H1 (cell line): ENCODE data around the gene LRP1. TPM values are rescaled to one million over a fixed set of nuclear protein-coding genes. Genes with fewer than 3 reads are reported as not detected.
A peak's percentile ranks its signal among the peaks of the same experiment; 100 is the strongest.

Experiments used
- CTCF ChIA-PET: fragments of 300-600 bp; sonication (Branson Sonifier 250); formaldehyde crosslinking; loops from one replicate; lab custom pipeline; 2021; ENCODE audit not compliant: partially characterized antibody; lab: Charles Lee
- POLR2A ChIA-PET: fragments of 300-600 bp; sonication (Branson Sonifier 250); formaldehyde crosslinking; loops from one replicate; lab custom pipeline; 2021; ENCODE audit warnings: inconsistent platforms; ENCODE audit not compliant: partially characterized antibody; lab: Charles Lee
- DNase-seq, 2 experiments: peaks; one replicate each; pipeline versions ENCODE4 v3.0.0 to v3.0.0-alpha.2; 2010 to 2022; ENCODE audit warnings: low spot score in 2 of 2, low read depth in 1 of 2, mixed read lengths in 1 of 2
- FAIRE-seq: peaks from 2 replicates; lab custom pipeline; 2011; peaks lifted over from hg19 to GRCh38; lab: Jason Lieb, UNC
- H2AFZ ChIP-seq: 2 replicates; pipeline ENCODE4 v1.8.1; 2012; ENCODE audit warnings: low read length, inconsistent platforms
- H2AK5ac ChIP-seq: 2 replicates; pipeline ENCODE4 v1.6.1; 2013; ENCODE audit warnings: low read depth, low read length
- H2BK120ac ChIP-seq: replicated peaks from 2 replicates; pipeline ENCODE3; 2013; ENCODE audit warnings: low read depth, low read length, inconsistent platforms
- H2BK12ac ChIP-seq: 2 replicates; pipeline ENCODE4 v1.6.1; 2013; ENCODE audit warnings: low read depth, low read length
- H2BK15ac ChIP-seq: 2 replicates; pipeline ENCODE4 v1.6.1; 2013; ENCODE audit warnings: low read length
- H2BK20ac ChIP-seq: 2 replicates; pipeline ENCODE4 v1.6.1; 2013; ENCODE audit warnings: low read length
- H2BK5ac ChIP-seq: 2 replicates; pipeline ENCODE4 v1.6.1; 2013; ENCODE audit warnings: low read depth, low read length
- H3K14ac ChIP-seq: 2 replicates; pipeline ENCODE4 v1.6.1; 2013; ENCODE audit warnings: inconsistent platforms; ENCODE audit not compliant: insufficient read length
- H3K18ac ChIP-seq: 2 replicates; pipeline ENCODE4 v1.6.1; 2013; ENCODE audit warnings: low read length; ENCODE audit errors: extremely low read depth
- H3K23ac ChIP-seq: 2 replicates; pipeline ENCODE4 v1.6.1; 2013; ENCODE audit warnings: inconsistent platforms; ENCODE audit not compliant: insufficient read length
- H3K23me2 ChIP-seq: 2 replicates; pipeline ENCODE4 v1.6.1; 2013; ENCODE audit warnings: low read depth, low read length
- H3K27ac ChIP-seq: 2 replicates; pipeline ENCODE4 v1.6.1; 2011; ENCODE audit warnings: low read depth, low read length, inconsistent platforms
- H3K27me3 ChIP-seq, 4 experiments: replicated peaks in 1 of 4; 1 replicate in 1 of 4; 2 replicates in 3 of 4; pipeline versions ENCODE4 v1.6.1 to v1.8.1; 2011 to 2013; ENCODE audit warnings: low read length in 3 of 4, mild to moderate bottlenecking in 3 of 4, inconsistent platforms in 2 of 4, mixed read lengths in 2 of 4, moderate library complexity in 1 of 4; ENCODE audit not compliant: control insufficient read depth in 3 of 4, insufficient read depth in 3 of 4; ENCODE audit errors: extremely low read depth in 1 of 4
- H3K36me3 ChIP-seq, 4 experiments: 2 replicates each; pipeline versions ENCODE4 v1.6.1 to v1.8.1; 2011 to 2013; ENCODE audit warnings: mild to moderate bottlenecking in 4 of 4, low read length in 3 of 4, moderate library complexity in 2 of 4, control low read depth in 1 of 4, inconsistent platforms in 1 of 4; ENCODE audit not compliant: insufficient read depth in 4 of 4, control insufficient read depth in 2 of 4
- H3K4ac ChIP-seq: replicated peaks from 2 replicates; pipeline ENCODE3; 2013; ENCODE audit warnings: low read length, low read depth, mixed read lengths, inconsistent platforms; ENCODE audit not compliant: insufficient read length
- H3K4me1 ChIP-seq, 4 experiments: replicated peaks in 1 of 4; 1 replicate in 1 of 4; 2 replicates in 3 of 4; pipeline versions ENCODE4 v1.6.1 to v1.8.1; 2011 to 2013; ENCODE audit warnings: low read length in 3 of 4, inconsistent platforms in 2 of 4, mixed read lengths in 1 of 4; ENCODE audit not compliant: insufficient read depth in 4 of 4, control insufficient read depth in 3 of 4
- H3K4me2 ChIP-seq, 2 experiments: 2 replicates each; pipeline versions ENCODE4 v1.6.1 to v1.8.1; 2011 to 2013; ENCODE audit warnings: low read depth in 2 of 2, low read length in 2 of 2, control low read depth in 1 of 2, inconsistent platforms in 1 of 2, mild to moderate bottlenecking in 1 of 2; ENCODE audit not compliant: insufficient read depth in 1 of 2
- H3K4me3 ChIP-seq, 4 experiments: fragments of 200-600, 300-600 bp in 1 of 4; sonication (generic), shearing (Covaris generic), sonication (Bioruptor Twin) in 1 of 4; 2 replicates each; pipeline versions ENCODE4 v1.5.1 to v1.8.1; 2011 to 2016; ENCODE audit warnings: low read length in 4 of 4, low read depth in 3 of 4, control low read depth in 2 of 4, inconsistent platforms in 2 of 4, mild to moderate bottlenecking in 2 of 4, mixed read lengths in 1 of 4, moderate library complexity in 1 of 4; ENCODE audit not compliant: insufficient read depth in 2 of 4; ENCODE audit errors: extremely low read depth in 1 of 4
- H3K56ac ChIP-seq: replicated peaks from 2 replicates; pipeline ENCODE3; 2013; ENCODE audit warnings: low read depth, mild to moderate bottlenecking, mixed read lengths, low read length, inconsistent platforms; ENCODE audit not compliant: insufficient read length
- H3K79me1 ChIP-seq: 2 replicates; pipeline ENCODE4 v1.6.1; 2013; ENCODE audit warnings: low read depth, low read length, control low read depth
- H3K79me2 ChIP-seq, 2 experiments: 2 replicates each; pipeline versions ENCODE4 v1.6.1 to v1.8.1; 2012 to 2013; ENCODE audit warnings: low read length in 2 of 2, mild to moderate bottlenecking in 2 of 2, inconsistent platforms in 1 of 2; ENCODE audit not compliant: insufficient read depth in 2 of 2, control insufficient read depth in 1 of 2
- H3K9ac ChIP-seq, 4 experiments: replicated peaks in 1 of 4; 1 replicate in 1 of 4; 2 replicates in 3 of 4; pipeline versions ENCODE4 v1.6.1 to v1.8.1; 2011 to 2013; ENCODE audit warnings: low read depth in 3 of 4, low read length in 3 of 4, control low read depth in 2 of 4, mild to moderate bottlenecking in 2 of 4, moderate library complexity in 2 of 4, inconsistent platforms in 1 of 4; ENCODE audit errors: extremely low read depth in 1 of 4
- H3K9me3 ChIP-seq, 2 experiments: 2 replicates each; pipeline versions ENCODE4 v1.6.1 to v1.8.1; 2012 to 2013; ENCODE audit warnings: mild to moderate bottlenecking in 2 of 2, moderate library complexity in 2 of 2, control low read depth in 1 of 2, inconsistent platforms in 1 of 2, low read depth in 1 of 2, low read length in 1 of 2, mixed read lengths in 1 of 2; ENCODE audit not compliant: insufficient read depth in 2 of 2
- H4K20me1 ChIP-seq, 2 experiments: replicated peaks in 1 of 2; 2 replicates each; pipeline versions ENCODE3 to v1.8.1; 2011 to 2013; ENCODE audit warnings: inconsistent platforms in 2 of 2, low read length in 2 of 2, mild to moderate bottlenecking in 1 of 2; ENCODE audit not compliant: insufficient read depth in 2 of 2, control insufficient read depth in 1 of 2
- H4K5ac ChIP-seq: 2 replicates; pipeline ENCODE4 v1.6.1; 2013; ENCODE audit warnings: low read length, low read depth, mixed read lengths, inconsistent platforms; ENCODE audit not compliant: insufficient read length
- H4K8ac ChIP-seq: 2 replicates; pipeline ENCODE4 v1.8.0; 2013; ENCODE audit warnings: mild to moderate bottlenecking, moderate library complexity, low read length, inconsistent platforms; ENCODE audit not compliant: insufficient read depth; ENCODE audit errors: extremely low read depth
- H4K91ac ChIP-seq: replicated peaks from 2 replicates; pipeline ENCODE3; 2013; ENCODE audit warnings: low read length, mixed read lengths, inconsistent platforms; ENCODE audit not compliant: insufficient read length
- BCL11A ChIP-seq, 2 experiments: IDR thresholded peaks; one replicate each; pipeline ENCODE4 v1.6.1; 2011; ENCODE audit warnings: low read depth in 2 of 2, low read length in 2 of 2, mild to moderate bottlenecking in 2 of 2
- CBX5 ChIP-seq: fragments of 300-800, 300-1000 bp; sonication (generic); IDR thresholded peaks from 2 replicates; pipeline ENCODE4 v1.7.1; 2016; ENCODE audit warnings: antibody characterized with exemption, low read length, low read depth
- GTF2F1 ChIP-seq: IDR thresholded peaks from 2 replicates; pipeline ENCODE4 v1.6.1; 2012; ENCODE audit warnings: low read depth, low read length, improper control_type of control experiment, borderline replicate concordance
- POLR2AphosphoS5 ChIP-seq: IDR thresholded peaks from 2 replicates; pipeline ENCODE4 v1.6.1; 2011; ENCODE audit warnings: low read depth, low read length
- RFX5 ChIP-seq: IDR thresholded peaks from 2 replicates; pipeline ENCODE4 v1.6.1; 2011; ENCODE audit warnings: low read depth, low read length, improper control_type of control experiment, borderline replicate concordance
- SIRT6 ChIP-seq: IDR thresholded peaks from one replicate; pipeline ENCODE4 v1.7.1; 2012; ENCODE audit warnings: low read length, inconsistent platforms
- TBP ChIP-seq: IDR thresholded peaks from 2 replicates; pipeline ENCODE4 v1.6.1; 2011; ENCODE audit warnings: low read depth, low read length, improper control_type of control experiment
- TCF12 ChIP-seq: IDR thresholded peaks from 2 replicates; pipeline ENCODE4 v1.6.1; 2011; ENCODE audit warnings: low read depth, mild to moderate bottlenecking, low read length
- WGBS, 2 experiments: shearing (Covaris generic) in 1 of 2; methylation state at CpG; one replicate each; pipeline versions ENCODE4 v1.1.6 to v1.1.7; 2013 to 2015; ENCODE audit warnings: low lambda C conversion rate in 2 of 2, mixed read lengths in 2 of 2, inconsistent platforms in 1 of 2, low coverage in 1 of 2, missing lambda C conversion rate in 1 of 2; ENCODE audit not compliant: insufficient replicate concordance in 2 of 2, insufficient coverage in 1 of 2, insufficient read length in 1 of 2; ENCODE audit errors: extremely low coverage in 1 of 2, missing lambda C conversion rate in 1 of 2; 5-methylcytosine and 5-hydroxymethylcytosine counted together
- polyA plus RNA-seq, 7 experiments: library from polyadenylated mRNA; depleted of rRNA in 3 of 7; stranded (reverse) in 5 of 7; unstranded in 2 of 7; fragments of >200 nt in 5 of 7; fragments of 200-250 nt in 2 of 7; gene quantifications; 1 replicate in 5 of 7; 2 replicates in 1 of 7; 4 replicates in 1 of 7; pipeline versions ENCODE4 v1.2.1 to v1.2.3, GENCODE V29; 2011 to 2013; ENCODE audit warnings: missing spikeins in 2 of 7, mixed read lengths in 2 of 7
- total RNA-seq: library from RNA; stranded (reverse); fragmentation: NEBNext Ultra II Directional; extraction: Animal tissue kit (Norgen Biotek cat#: 25700); gene quantifications from 2 replicates; pipeline ENCODE4 v1.2.1, GENCODE V29; 2021
- TF ChIP-seq, protein P1 (sequence below), 3 experiments: IDR thresholded peaks; 1 replicate in 2 of 3; 2 replicates in 1 of 3; pipeline versions ENCODE4 v1.5.1 to v1.6.1; 2011; ENCODE audit warnings: low read length in 3 of 3, mild to moderate bottlenecking in 3 of 3, inconsistent platforms in 2 of 3, low read depth in 1 of 3, moderate library complexity in 1 of 3; ENCODE audit not compliant: insufficient read depth in 1 of 3; ENCODE audit errors: control extremely low read depth in 1 of 3

Gene LRP1
- total and polyA plus RNA-seq, 2 of the 8 experiments (the other 6 are each of a cell fraction or from before 2014, with no cell fraction given) = 35.3 to 92.5 TPM

GRCh38 chr12:57226588-57227314, 98.5 kb downstream of the LRP1 start:
- peak overlapping the region; percentile 46 to 64 (median 49) for H3K4me3 ChIP-seq
- H3K9me3 ChIP-seq = no peaks in the 10 kb centered on the region
- peak overlapping the region; percentile 85; the same call in 1 of the 2 replicates for H2BK12ac ChIP-seq
- no peak overlapping the region for H2AK5ac ChIP-seq
- peaks cover 6 to 13% (median 9%) of the 10 kb centered on the region in 4 experiments; a peak in 7 of 8 replicates for H3K36me3 ChIP-seq
- no peak overlapping the region for H3K56ac ChIP-seq
- no peak overlapping the region for H3K23ac ChIP-seq
- peaks cover 5 to 10% of the 10 kb centered on the region in 2 experiments for H4K20me1 ChIP-seq
- H3K79me1 ChIP-seq = peaks cover 11% of the 10 kb centered on the region
- CTCF ChIA-PET = interaction anchor here (0.5 to 27.9 kb wide), 12 partner anchors 11 to 384 kb away, joined by 3 to 726 read pairs (median 4); partner anchors contain the start of genes ARHGEF25, NXPH4 and STAC3
- peaks cover 14% of the 10 kb centered on the region for H3K23me2 ChIP-seq
- H2AFZ ChIP-seq = 0 out of 2 replicates have a peak overlapping the region, but pooled peaks have one; percentile 3
- peaks cover 4 to 52% (median 30%) of the 10 kb centered on the region in 4 experiments for H3K4me1 ChIP-seq
- H3K14ac ChIP-seq = no peak overlapping the region
- peak overlapping the region; percentile 4 for H4K5ac ChIP-seq
- 4% methylated on average over 12 of the region's 35 CpGs; no CpG with 5 or more reads in 1 of the 2 experiments for WGBS, 2 experiments
- peak overlapping the region; percentile 94 to 96 for H3K4me2 ChIP-seq
- H4K8ac ChIP-seq = no peak overlapping the region; the same call in 1 of the 2 replicates
- H2BK20ac ChIP-seq = peak overlapping the region; percentile 21; the same call in 1 of the 2 replicates
- no peak overlapping the region for H3K9ac ChIP-seq
- DNase-seq (peak in 1 of 2 experiments; percentile 75), FAIRE-seq (no peak)
- no peak overlapping the region for H2BK5ac ChIP-seq
- no peak overlapping the region for H3K27ac ChIP-seq
- H4K91ac ChIP-seq = peak overlapping the region; percentile 48
- peaks cover 6 to 15% of the 10 kb centered on the region in 2 experiments; a peak in 3 of 4 replicates for H3K79me2 ChIP-seq
- POLR2A ChIA-PET = interaction anchor here (1.0 to 22.1 kb wide), 11 partner anchors 11 to 288 kb away, joined by 3 to 852 read pairs (median 4); partner anchors contain the start of genes LRP1, NXPH4, SHMT2 and STAC3
- H2BK15ac ChIP-seq = peak overlapping the region; percentile 61; the same call in 1 of the 2 replicates
- peak overlapping the region; percentile 71; the same call in 1 of the 2 replicates for H3K18ac ChIP-seq
- peak overlapping the region; percentile 47 for H2BK120ac ChIP-seq
- peak overlapping the region; percentile 73 for H3K4ac ChIP-seq
- H3K27me3 ChIP-seq = peaks cover 36 to 62% (median 57%) of the 10 kb centered on the region in 4 experiments
- TF ChIP-seq RFX5 (no peak), TBP (no peak), SIRT6 (no peak), GTF2F1 (no peak), TCF12 (no peak), CBX5 (no peak), BCL11A (IDR thresholded peaks at IDR 0.05; ENCODE audit: low read depth in 2 of 2, low read length in 2 of 2) (no peak), POLR2AphosphoS5 (no peak)
- TF ChIP-seq, protein P1, sequence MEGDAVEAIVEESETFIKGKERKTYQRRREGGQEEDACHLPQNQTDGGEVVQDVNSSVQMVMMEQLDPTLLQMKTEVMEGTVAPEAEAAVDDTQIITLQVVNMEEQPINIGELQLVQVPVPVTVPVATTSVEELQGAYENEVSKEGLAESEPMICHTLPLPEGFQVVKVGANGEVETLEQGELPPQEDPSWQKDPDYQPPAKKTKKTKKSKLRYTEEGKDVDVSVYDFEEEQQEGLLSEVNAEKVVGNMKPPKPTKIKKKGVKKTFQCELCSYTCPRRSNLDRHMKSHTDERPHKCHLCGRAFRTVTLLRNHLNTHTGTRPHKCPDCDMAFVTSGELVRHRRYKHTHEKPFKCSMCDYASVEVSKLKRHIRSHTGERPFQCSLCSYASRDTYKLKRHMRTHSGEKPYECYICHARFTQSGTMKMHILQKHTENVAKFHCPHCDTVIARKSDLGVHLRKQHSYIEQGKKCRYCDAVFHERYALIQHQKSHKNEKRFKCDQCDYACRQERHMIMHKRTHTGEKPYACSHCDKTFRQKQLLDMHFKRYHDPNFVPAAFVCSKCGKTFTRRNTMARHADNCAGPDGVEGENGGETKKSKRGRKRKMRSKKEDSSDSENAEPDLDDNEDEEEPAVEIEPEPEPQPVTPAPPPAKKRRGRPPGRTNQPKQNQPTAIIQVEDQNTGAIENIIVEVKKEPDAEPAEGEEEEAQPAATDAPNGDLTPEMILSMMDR (IDR thresholded peaks at IDR 0.05; ENCODE audit: control extremely low read depth in 1 of 3, insufficient read depth in 1 of 3, low read depth in 1 of 3, low read length in 3 of 3) = no peak
